GM12878 (cell line): Measurements from ENCODE around the gene IQGAP2. TPM values are rescaled to one million over a fixed set of nuclear protein-coding genes. Genes with fewer than 3 reads are reported as not detected.

ENCODE experiments used
- ATAC-seq: fragments of 200-7000 bp; cut with Tn5 transposase; 3 replicates; pipeline ENCODE4 v1.9.1; 2020; ENCODE audit warnings: mild to moderate bottlenecking, moderate library complexity
- BruUV-seq: library from RNA; stranded (reverse); fragments of 400-500 nt; replicated peaks from 2 replicates; lab custom pipeline; 2021; lab: Mats Ljungman, UMichigan
- CTCF ChIA-PET: fragments of 300-600 bp; sonication (Branson Sonifier 250); formaldehyde crosslinking; extraction: SDS; loops from one replicate; lab custom pipeline; 2021; ENCODE audit warnings: inconsistent platforms; lab: Yijun Ruan, JAX
- POLR2A ChIA-PET: fragments of 350-600 bp; formaldehyde crosslinking; extraction: SDS; loops from one replicate; lab custom pipeline; 2021; ENCODE audit warnings: inconsistent platforms; lab: Charles Lee
- RAD21 ChIA-PET: fragments of 300-600 bp; sonication (Branson Sonifier 250); formaldehyde crosslinking; loops from one replicate; lab custom pipeline; 2023; ENCODE audit warnings: antibody characterized with exemption; ENCODE audit not compliant: unreplicated experiment; lab: Charles Lee
- SMC1A ChIA-PET: fragments of 300-600 bp; sonication (Branson Sonifier 250); formaldehyde crosslinking; loops from one replicate; lab custom pipeline; 2023; ENCODE audit not compliant: unreplicated experiment, uncharacterized antibody; lab: Charles Lee
- DNase-seq: peaks from one replicate; pipeline ENCODE4 v3.0.0-alpha.2; 2011; ENCODE audit warnings: low read depth, low spot score
- FAIRE-seq: peaks from 3 replicates; lab custom pipeline; 2011; peaks lifted over from hg19 to GRCh38; lab: Jason Lieb, UNC
- H2AFZ ChIP-seq: 2 replicates; pipeline ENCODE4 v1.6.0; 2011; ENCODE audit warnings: low read depth, low read length, control low read depth; ENCODE audit not compliant: control insufficient read depth
- H3K27ac ChIP-seq: 2 replicates; pipeline ENCODE4 v1.5.1; 2011; ENCODE audit warnings: control low read depth; ENCODE audit not compliant: control insufficient read depth, insufficient read depth
- H3K27me3 ChIP-seq, 2 experiments: replicated peaks in 1 of 2; 2 replicates each; pipeline versions ENCODE4 v1.6.0 to v1.6.1; 2011; ENCODE audit warnings: low read length in 1 of 2; ENCODE audit not compliant: control insufficient read depth in 2 of 2, insufficient read depth in 2 of 2
- H3K36me3 ChIP-seq, 2 experiments: 2 replicates each; pipeline ENCODE4 v1.5.1; 2011; ENCODE audit warnings: low read length in 1 of 2; ENCODE audit not compliant: control insufficient read depth in 2 of 2, insufficient read depth in 2 of 2
- H3K4me1 ChIP-seq: 2 replicates; pipeline ENCODE4 v1.6.1; 2011; ENCODE audit warnings: mild to moderate bottlenecking, low read length, moderate library complexity, mixed read lengths; ENCODE audit not compliant: control insufficient read depth, insufficient read depth
- H3K4me2 ChIP-seq: 2 replicates; pipeline ENCODE4 v1.6.0; 2011; ENCODE audit warnings: control low read depth; ENCODE audit not compliant: control insufficient read depth, insufficient read depth
- H3K4me3 ChIP-seq: fragments of 200-600 bp; sonication (generic); 2 replicates; pipeline ENCODE4 v1.5.1; 2016
- H3K79me2 ChIP-seq: 2 replicates; pipeline ENCODE4 v1.6.0; 2011; ENCODE audit warnings: low read length; ENCODE audit not compliant: control insufficient read depth, insufficient read depth
- H3K9ac ChIP-seq: 2 replicates; pipeline ENCODE4 v1.8.0; 2011; ENCODE audit warnings: low read length, control low read depth, mixed read lengths; ENCODE audit not compliant: control insufficient read depth, insufficient read depth
- H3K9me3 ChIP-seq: replicated peaks from 3 replicates; pipeline ENCODE4 v1.5.1; 2011; ENCODE audit warnings: mild to moderate bottlenecking, low read length; ENCODE audit not compliant: control insufficient read depth, insufficient read depth
- H4K20me1 ChIP-seq: 2 replicates; pipeline ENCODE4 v1.6.0; 2011; ENCODE audit not compliant: control insufficient read depth, insufficient read depth
- BCL11A ChIP-seq: IDR thresholded peaks from 2 replicates; pipeline ENCODE4 v1.6.1; 2011; ENCODE audit warnings: low read depth, low read length
- CHD2 ChIP-seq: IDR thresholded peaks from 2 replicates; pipeline ENCODE4 v1.6.1; 2011; ENCODE audit warnings: low read depth, low read length, improper control_type of control experiment, borderline replicate concordance
- NBN ChIP-seq: fragments of 450-650 bp; IDR thresholded peaks from 2 replicates; pipeline ENCODE4 v1.6.1; 2016
- NRF1 ChIP-seq: conservative IDR thresholded peaks from 2 replicates; pipeline ENCODE4 v1.6.1; 2011; ENCODE audit warnings: mild to moderate bottlenecking, low read depth, low read length, improper control_type of control experiment
- PAX5 ChIP-seq: IDR thresholded peaks from 2 replicates; pipeline ENCODE4 v1.6.1; 2011; ENCODE audit warnings: low read depth, low read length, borderline replicate concordance
- POU2F2 ChIP-seq: IDR thresholded peaks from 3 replicates; pipeline ENCODE4 v1.6.1; 2011; ENCODE audit warnings: low read depth, mild to moderate bottlenecking, low read length, borderline replicate concordance
- RBBP5 ChIP-seq: fragments of 200-600 bp; sonication (generic); conservative IDR thresholded peaks from 2 replicates; pipeline ENCODE4 v1.6.1; 2016
- SUZ12 ChIP-seq: fragments of 200-600 bp; sonication (generic); IDR thresholded peaks from one replicate; pipeline ENCODE4 v1.6.1; 2018; ENCODE audit warnings: antibody characterized with exemption, mild to moderate bottlenecking; ENCODE audit not compliant: unreplicated experiment
- WGBS: methylation state at CpG from one replicate; pipeline ENCODE4 v1.1.6; 2016; ENCODE audit warnings: low lambda C conversion rate; ENCODE audit not compliant: insufficient replicate concordance, insufficient coverage; ENCODE audit errors: missing lambda C conversion rate; 5-methylcytosine and 5-hydroxymethylcytosine counted together
- in situ Hi-C: fragments of 300-500 bp; cut with MboI; formaldehyde crosslinking; loops from 9 replicates; pipeline ENCODE4 v1.14.3; 2018; ENCODE audit warnings: mixed read lengths
- intact Hi-C: fragments of 100-400 bp; cut with micrococcal nuclease; formaldehyde crosslinking; loops from one replicate; pipeline ENCODE4 v1.14.2; 2022; ENCODE audit not compliant: unreplicated experiment
- polyA plus RNA-seq, 11 experiments: library from polyadenylated mRNA; depleted of rRNA in 4 of 11; unstranded in 6 of 11; stranded (reverse) in 5 of 11; fragments of >200 nt; fragmentation: Nextera tagmentation in 4 of 11; fragmentation: Illumina TruSeq in 1 of 11; extraction: Ambion mirVana in 4 of 11; extraction: Trizol in 1 of 11; gene quantifications; 1 replicate in 1 of 11; 2 replicates in 10 of 11; pipeline versions ENCODE4 v1.2.1 to v1.2.3, GENCODE V29; 2011 to 2016; ENCODE audit warnings: inconsistent platforms in 2 of 11, missing spikeins in 2 of 11, low read depth in 1 of 11
- total RNA-seq, 4 experiments: library from RNA; depleted of rRNA in 3 of 4; stranded (reverse); fragments of >200 nt in 3 of 4; fragmentation: Illumina TruSeq in 1 of 4; extraction: Trizol in 1 of 4; gene quantifications; 2 replicates each; pipeline versions ENCODE4 v1.2.1 to v1.2.3, GENCODE V29; 2013 to 2021
- TF ChIP-seq, protein P1 (sequence below): IDR thresholded peaks from 2 replicates; pipeline ENCODE4 v1.6.1; 2011; ENCODE audit warnings: borderline replicate concordance, low read depth, mild to moderate bottlenecking, moderate library complexity, low read length; ENCODE audit not compliant: insufficient read depth, poor library complexity, severe bottlenecking
- TF ChIP-seq, protein P2 (sequence below): fragments of 450-650 bp; IDR thresholded peaks from 2 replicates; pipeline ENCODE4 v1.6.1; 2016; ENCODE audit warnings: mild to moderate bottlenecking

The IQGAP2 gene
- total and polyA plus RNA-seq, 10 of the 15 experiments (the other 5 are each of a cell fraction or from before 2014, with no cell fraction given), result 14.5 to 41.4 (median 21.8) TPM

DNA sequence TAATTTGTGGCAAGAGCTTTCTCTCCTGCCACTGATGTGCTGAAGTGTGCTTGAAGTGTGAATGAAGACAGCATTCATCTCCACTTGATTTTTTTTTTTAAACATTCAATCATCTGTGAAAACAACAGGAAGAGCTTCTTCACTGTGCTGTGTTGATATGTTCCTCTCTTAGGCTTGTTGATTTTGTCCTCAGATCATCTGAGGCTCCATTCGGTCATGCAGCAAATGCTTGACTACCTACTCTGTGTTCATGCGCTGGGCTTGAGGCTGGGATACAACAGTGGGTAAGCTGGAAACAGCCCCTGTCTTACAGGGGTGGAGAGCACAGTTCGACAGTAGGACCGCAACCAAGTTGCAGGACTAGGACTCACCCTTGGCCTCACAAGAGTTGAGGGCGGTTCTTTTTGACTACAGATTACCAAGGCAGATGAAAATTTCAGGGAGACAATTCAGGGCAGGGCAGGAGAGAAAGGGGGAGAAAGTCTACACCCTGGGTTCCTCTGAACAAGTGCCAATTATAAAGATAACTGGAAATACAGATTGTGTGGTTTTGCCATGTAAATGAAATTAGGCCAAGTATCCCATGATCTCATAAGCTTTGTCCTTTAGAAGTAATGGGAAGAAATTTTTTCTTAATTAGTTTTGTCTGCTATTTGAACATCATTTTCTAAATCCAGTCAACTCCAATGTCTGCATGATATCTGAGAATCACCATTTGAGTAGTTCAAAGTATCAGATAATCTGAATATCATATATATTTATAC lies 281.9 kb downstream of the IQGAP2 start:
- SMC1A ChIA-PET, result interaction anchor here (1.1 to 1.6 kb wide), 2 partner anchors 11 to 89 kb away, joined by 4 to 7 read pairs; no protein-coding TSS in a partner anchor

More for the DNA sequence above, 281.9 kb downstream of the IQGAP2 start:
- ChIA-PET CTCF (interaction anchor here (1.3 to 1.4 kb wide), 2 partner anchors 14 to 83 kb away, joined by 3 to 5 read pairs; no protein-coding TSS in a partner anchor), POLR2A (no interaction called here), RAD21 (no interaction called here)
- H3K27ac ChIP-seq, result no peak overlapping the region
- no peak overlapping the region for H3K9ac ChIP-seq
- H3K4me3 ChIP-seq, result no peak overlapping the region
- no peak for TF ChIP-seq PAX5
- TF ChIP-seq POU2F2, result no peak
- no peak for TF ChIP-seq BCL11A
- TF ChIP-seq, protein P1, sequence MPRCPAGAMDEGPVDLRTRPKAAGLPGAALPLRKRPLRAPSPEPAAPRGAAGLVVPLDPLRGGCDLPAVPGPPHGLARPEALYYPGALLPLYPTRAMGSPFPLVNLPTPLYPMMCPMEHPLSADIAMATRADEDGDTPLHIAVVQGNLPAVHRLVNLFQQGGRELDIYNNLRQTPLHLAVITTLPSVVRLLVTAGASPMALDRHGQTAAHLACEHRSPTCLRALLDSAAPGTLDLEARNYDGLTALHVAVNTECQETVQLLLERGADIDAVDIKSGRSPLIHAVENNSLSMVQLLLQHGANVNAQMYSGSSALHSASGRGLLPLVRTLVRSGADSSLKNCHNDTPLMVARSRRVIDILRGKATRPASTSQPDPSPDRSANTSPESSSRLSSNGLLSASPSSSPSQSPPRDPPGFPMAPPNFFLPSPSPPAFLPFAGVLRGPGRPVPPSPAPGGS, result no peak
- TF ChIP-seq SUZ12, result no peak
- no peak for TF ChIP-seq NBN
- no peak for TF ChIP-seq RBBP5
- TF ChIP-seq CHD2, result no peak
- TF ChIP-seq, protein P2, sequence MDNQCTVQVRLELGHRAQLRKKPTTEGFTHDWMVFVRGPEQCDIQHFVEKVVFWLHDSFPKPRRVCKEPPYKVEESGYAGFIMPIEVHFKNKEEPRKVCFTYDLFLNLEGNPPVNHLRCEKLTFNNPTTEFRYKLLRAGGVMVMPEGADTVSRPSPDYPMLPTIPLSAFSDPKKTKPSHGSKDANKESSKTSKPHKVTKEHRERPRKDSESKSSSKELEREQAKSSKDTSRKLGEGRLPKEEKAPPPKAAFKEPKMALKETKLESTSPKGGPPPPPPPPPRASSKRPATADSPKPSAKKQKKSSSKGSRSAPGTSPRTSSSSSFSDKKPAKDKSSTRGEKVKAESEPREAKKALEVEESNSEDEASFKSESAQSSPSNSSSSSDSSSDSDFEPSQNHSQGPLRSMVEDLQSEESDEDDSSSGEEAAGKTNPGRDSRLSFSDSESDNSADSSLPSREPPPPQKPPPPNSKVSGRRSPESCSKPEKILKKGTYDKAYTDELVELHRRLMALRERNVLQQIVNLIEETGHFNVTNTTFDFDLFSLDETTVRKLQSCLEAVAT, result no peak
- no peak for TF ChIP-seq NRF1
- no TSS peak for BruUV-seq
- in situ Hi-C loops, result no loop called here
- 97% methylated on average over 5 of the region's 5 CpGs for WGBS
- intact Hi-C loops, result no loop called here
- H3K9me3 ChIP-seq, result no peaks in the 10 kb centered on the region
- H3K27me3 ChIP-seq, result no peaks in the 10 kb centered on the region
- no peaks in the 10 kb centered on the region for H3K4me1 ChIP-seq
- FAIRE-seq, result no peak
- no peak for DNase-seq
- H3K36me3 ChIP-seq, result no peaks in the 10 kb centered on the region
- H2AFZ ChIP-seq, result no peak overlapping the region
- no peak for ATAC-seq
- H4K20me1 ChIP-seq, result no peaks in the 10 kb centered on the region
- no peak overlapping the region for H3K4me2 ChIP-seq
- H3K79me2 ChIP-seq, result no peaks in the 10 kb centered on the region
